Kidney (tissue), 14 donors: ENCODE data around the gene FLAD1. TPM values are rescaled to one million over a fixed set of nuclear protein-coding genes. Genes with fewer than 3 reads are reported as not detected.

Experiments used
- DNase-seq, 5 donors: peaks; one replicate each; pipeline ENCODE4 v3.0.0-alpha.2; 2013 to 2020
- FAIRE-seq: peaks from 2 replicates; lab custom pipeline; 2012; peaks lifted over from hg19 to GRCh38; lab: Jason Lieb, UNC
- H3K27ac ChIP-seq, 2 donors: one replicate each; pipeline ENCODE4 v1.7.0; 2013; ENCODE audit warnings: low read depth in 2 of 2, low read length in 2 of 2, inconsistent platforms in 1 of 2
- H3K27me3 ChIP-seq: one replicate; pipeline ENCODE4 v1.7.1; 2013; ENCODE audit warnings: low read length, inconsistent platforms; ENCODE audit not compliant: control insufficient read depth, insufficient read depth
- H3K36me3 ChIP-seq, 3 donors: one replicate each; pipeline versions ENCODE4 v1.7.0 to v1.7.1; 2013; ENCODE audit warnings: low read length in 3 of 3, control low read depth in 1 of 3, inconsistent platforms in 1 of 3; ENCODE audit not compliant: insufficient read depth in 3 of 3, control insufficient read depth in 2 of 3
- H3K4me1 ChIP-seq, 3 donors: one replicate each; pipeline versions ENCODE4 v1.7.0 to v1.7.1; 2013; ENCODE audit warnings: low read length in 3 of 3, inconsistent platforms in 1 of 3, low read depth in 1 of 3; ENCODE audit not compliant: control insufficient read depth in 2 of 3, insufficient read depth in 2 of 3
- H3K4me3 ChIP-seq, 3 donors: one replicate each; pipeline versions ENCODE4 v1.7.0 to v1.8.1; 2013; ENCODE audit warnings: low read length in 3 of 3, control low read depth in 1 of 3, inconsistent platforms in 1 of 3
- H3K9ac ChIP-seq, 3 donors: one replicate each; pipeline versions ENCODE4 v1.7.0 to v1.7.1; 2013; ENCODE audit warnings: low read length in 3 of 3, control low read depth in 1 of 3, inconsistent platforms in 1 of 3
- H3K9me3 ChIP-seq, 3 donors: one replicate each; pipeline versions ENCODE4 v1.7.0 to v1.7.1; 2013; ENCODE audit warnings: low read length in 3 of 3, control low read depth in 1 of 3, inconsistent platforms in 1 of 3; ENCODE audit not compliant: control insufficient read depth in 2 of 3, insufficient read depth in 1 of 3
- intact Hi-C: fragments of 100-400 bp; cut with DNase I; formaldehyde crosslinking; loops from one replicate; pipeline ENCODE4 v1.11.1; 2022
- polyA plus RNA-seq: library from polyadenylated mRNA; stranded (reverse); fragments of 350-450 nt; fragmentation: Illumina TruSeq; extraction: RNeasy Lipid Tissue Mini Kit (QIAGEN cat#74804); gene quantifications from one replicate; pipeline ENCODE4 v1.2.3, GENCODE V29; 2014; ENCODE audit warnings: low read depth, low replicate concordance; ENCODE audit not compliant: insufficient read depth
- total RNA-seq: library from RNA; stranded (reverse); fragmentation: NEBNext Ultra II Directional; extraction: Animal tissue kit (Norgen Biotek cat#: 25700); gene quantifications from one replicate; pipeline ENCODE4 v1.2.1, GENCODE V29; 2021
- TF ChIP-seq, protein P1 (sequence below): IDR thresholded peaks from 3 replicates; pipeline ENCODE4 v1.5.1; 2012; ENCODE audit warnings: mild to moderate bottlenecking, moderate library complexity, borderline replicate concordance; ENCODE audit not compliant: insufficient read depth; ENCODE audit errors: extremely low read depth
- donor health status: control.
- donor health status: control.
- donor health status: control.
- donor health status: control.
- donor health status: control.
- donor health status: DM: yes; HTN: yes; CAD: no.
- donor health status: Normal renal cell carcinoma (clear cell type).

FLAD1 gene
- total and polyA plus RNA-seq, 2 donors from 2014 or later: 34.1 to 37.9 TPM

DNA sequence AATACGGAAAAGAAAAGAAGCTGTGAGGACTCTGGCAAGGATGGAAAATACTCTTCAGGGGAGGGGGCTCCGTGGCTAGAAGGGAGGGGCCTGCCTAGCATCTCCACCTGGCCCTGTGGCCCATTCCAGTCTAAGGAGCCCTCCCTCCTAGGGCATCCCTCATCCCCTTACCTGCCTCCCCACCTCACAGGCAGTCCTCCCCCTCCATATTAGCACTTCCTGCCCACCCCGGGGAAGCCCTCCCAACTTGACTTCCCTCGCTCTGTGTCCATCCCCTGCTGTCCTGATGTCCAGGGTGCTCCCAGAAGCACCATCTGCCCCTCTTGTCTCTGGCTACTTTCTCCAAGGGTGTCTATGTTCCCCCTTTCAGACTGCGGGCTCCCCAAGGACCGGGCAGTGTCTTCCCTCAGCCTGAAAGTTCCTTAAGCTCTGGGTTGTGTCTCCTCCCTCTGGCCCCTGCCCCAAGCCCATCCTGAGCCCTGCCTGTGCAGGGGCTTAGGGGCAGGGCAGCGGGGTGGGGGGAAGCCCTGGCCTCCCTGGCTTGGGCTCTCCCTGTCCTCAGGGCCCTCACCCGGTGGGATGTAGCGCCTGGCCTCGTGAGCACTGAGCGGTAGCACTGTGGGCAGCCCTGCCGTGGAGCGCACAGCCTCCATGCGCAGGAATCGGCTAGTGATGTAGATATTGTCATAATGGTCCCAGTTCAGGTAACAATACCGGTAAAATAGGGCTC lies 46.5 kb downstream of the FLAD1 start:
- H3K27me3 ChIP-seq: no peaks in the 10 kb centered on the region
- no peaks in the 10 kb centered on the region for H3K36me3 ChIP-seq
- FAIRE-seq (no peak), DNase-seq (peak in 1 of 5 donors; percentile 56)
- H3K4me1 ChIP-seq: no peaks in the 10 kb centered on the region
- intact Hi-C loops: no loop called here
- no peaks in the 10 kb centered on the region for H3K9me3 ChIP-seq
- H3K9ac ChIP-seq: no peak overlapping the region
- no peak overlapping the region for H3K27ac ChIP-seq
- H3K4me3 ChIP-seq: no peak overlapping the region
- TF ChIP-seq, protein P1, sequence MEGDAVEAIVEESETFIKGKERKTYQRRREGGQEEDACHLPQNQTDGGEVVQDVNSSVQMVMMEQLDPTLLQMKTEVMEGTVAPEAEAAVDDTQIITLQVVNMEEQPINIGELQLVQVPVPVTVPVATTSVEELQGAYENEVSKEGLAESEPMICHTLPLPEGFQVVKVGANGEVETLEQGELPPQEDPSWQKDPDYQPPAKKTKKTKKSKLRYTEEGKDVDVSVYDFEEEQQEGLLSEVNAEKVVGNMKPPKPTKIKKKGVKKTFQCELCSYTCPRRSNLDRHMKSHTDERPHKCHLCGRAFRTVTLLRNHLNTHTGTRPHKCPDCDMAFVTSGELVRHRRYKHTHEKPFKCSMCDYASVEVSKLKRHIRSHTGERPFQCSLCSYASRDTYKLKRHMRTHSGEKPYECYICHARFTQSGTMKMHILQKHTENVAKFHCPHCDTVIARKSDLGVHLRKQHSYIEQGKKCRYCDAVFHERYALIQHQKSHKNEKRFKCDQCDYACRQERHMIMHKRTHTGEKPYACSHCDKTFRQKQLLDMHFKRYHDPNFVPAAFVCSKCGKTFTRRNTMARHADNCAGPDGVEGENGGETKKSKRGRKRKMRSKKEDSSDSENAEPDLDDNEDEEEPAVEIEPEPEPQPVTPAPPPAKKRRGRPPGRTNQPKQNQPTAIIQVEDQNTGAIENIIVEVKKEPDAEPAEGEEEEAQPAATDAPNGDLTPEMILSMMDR: no peak

DNA sequence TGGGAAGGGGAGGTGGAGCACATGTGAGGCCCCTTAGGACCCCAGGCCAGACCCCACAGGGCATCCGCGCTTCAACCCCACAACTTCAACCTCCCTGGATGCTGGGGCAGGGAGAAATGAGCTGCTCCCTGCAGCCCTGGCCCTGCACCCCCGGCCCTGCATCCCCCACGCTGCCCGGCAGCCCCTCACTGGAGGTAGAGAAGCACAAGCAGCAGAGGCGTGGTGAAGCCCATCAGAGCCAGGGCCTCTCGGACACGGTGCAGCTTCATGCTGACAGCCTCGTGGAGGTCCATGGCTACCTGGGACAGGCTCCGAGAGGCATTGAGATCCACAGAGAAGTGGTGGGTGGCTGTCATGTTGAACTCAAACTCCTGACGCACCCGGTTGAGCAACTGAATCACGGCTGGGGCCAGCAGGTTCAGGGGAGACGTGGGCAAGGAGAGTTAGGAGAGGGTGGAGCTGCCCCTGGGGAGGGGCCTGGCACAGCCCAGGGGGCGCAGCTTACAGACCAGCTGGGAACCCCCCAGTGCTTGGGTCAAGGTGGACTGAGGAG lies 47.2 kb downstream of the FLAD1 start:
- no peak overlapping the region for H3K27ac ChIP-seq
- TF ChIP-seq, protein P1: no peak
- no peaks in the 10 kb centered on the region for H3K9me3 ChIP-seq
- H3K36me3 ChIP-seq: no peaks in the 10 kb centered on the region
- H3K4me1 ChIP-seq: no peaks in the 10 kb centered on the region
- H3K27me3 ChIP-seq: no peaks in the 10 kb centered on the region
- FAIRE-seq (no peak), DNase-seq (peak in 1 of 5 donors; percentile 36)
- H3K9ac ChIP-seq: no peak overlapping the region
- no peak overlapping the region for H3K4me3 ChIP-seq
- intact Hi-C loops: no loop called here

DNA sequence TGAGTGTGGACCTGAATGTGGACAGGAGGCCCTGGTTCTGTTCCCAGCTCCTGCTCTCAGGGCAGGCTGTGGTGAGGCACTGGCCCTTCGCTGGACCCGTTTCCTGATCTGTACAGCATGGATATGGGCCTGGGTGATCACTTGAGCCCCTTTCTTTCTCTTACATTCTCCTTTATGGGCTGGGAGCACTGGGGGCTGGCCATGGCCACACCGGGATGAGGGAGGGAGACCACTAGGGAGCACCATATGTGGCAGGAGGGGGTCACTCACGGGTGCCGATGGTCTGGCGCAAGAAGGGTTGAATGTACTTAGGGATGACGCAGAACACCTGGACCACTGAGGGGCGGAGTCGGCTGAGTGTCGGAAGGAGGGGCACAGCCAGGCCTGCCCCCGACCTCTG lies 47.8 kb downstream of the FLAD1 start:
- intact Hi-C loops: no loop called here
- Histone ChIP-seq H3K27me3 (no peaks in the 10 kb centered on the region), H3K4me1 (no peaks in the 10 kb centered on the region), H3K9me3 (no peaks in the 10 kb centered on the region), H3K4me3 (no peak overlapping the region), H3K9ac (no peak overlapping the region), H3K27ac (no peak overlapping the region), H3K36me3 (no peaks in the 10 kb centered on the region)
- TF ChIP-seq, protein P1: no peak
- DNase-seq (peak in 1 of 5 donors; percentile 63), FAIRE-seq (no peak)
